Suppressor macrophage treated with lipopolysaccharide for 4 hours (primary cell): ENCODE results near the gene ITPRIPL2.

Source experiments
- DNase-seq: peaks from one replicate; pipeline ENCODE4 v3.0.0-alpha.2; 2020

The ITPRIPL2 gene

DNA sequence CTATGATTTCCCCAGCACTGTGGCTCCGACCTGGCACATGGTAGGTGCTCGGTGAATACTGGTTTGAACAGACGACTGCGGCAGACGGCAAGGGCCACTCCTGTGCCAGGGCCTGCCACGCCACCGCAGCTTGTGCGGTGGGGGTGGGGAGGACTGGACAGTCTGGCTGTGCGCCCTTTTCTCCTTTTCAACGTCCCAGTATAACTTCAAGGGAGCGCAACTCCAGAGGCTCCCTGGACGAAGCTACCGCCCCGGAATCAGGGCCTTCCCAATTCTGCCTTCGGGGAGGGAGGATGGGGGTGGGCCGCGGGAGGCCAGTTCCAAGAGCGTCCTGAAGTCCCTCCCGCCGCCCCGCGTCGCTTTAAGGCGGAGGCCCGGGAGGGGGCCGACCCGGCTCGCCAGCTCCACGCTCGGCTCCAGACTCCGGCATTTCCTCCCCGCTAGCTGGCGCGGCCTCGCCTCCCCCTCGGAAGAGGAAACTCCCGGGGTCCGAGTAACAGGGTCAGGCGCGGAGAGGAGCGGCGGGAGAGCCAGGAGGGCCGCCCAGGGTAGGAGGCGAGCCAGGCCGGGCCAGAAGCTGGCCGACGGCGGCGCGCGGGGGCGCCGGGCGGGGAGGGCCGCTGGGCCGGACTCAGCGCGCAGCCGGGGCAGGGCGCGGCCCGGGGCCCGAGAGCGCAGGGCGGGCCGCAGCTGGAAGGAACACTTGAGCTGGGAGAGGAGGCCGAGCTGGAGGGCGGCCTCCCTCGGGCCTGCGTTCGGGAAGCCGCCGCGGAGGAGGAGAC, at the start of gene ITPRIPL2:
ITPRIPL2 (plus strand) TSS at position 388 of the 782 bp plus-strand sequence. CDS start 498 bp downstream, outside the sequence.
- peak; percentile 93 for DNase-seq

DNA sequence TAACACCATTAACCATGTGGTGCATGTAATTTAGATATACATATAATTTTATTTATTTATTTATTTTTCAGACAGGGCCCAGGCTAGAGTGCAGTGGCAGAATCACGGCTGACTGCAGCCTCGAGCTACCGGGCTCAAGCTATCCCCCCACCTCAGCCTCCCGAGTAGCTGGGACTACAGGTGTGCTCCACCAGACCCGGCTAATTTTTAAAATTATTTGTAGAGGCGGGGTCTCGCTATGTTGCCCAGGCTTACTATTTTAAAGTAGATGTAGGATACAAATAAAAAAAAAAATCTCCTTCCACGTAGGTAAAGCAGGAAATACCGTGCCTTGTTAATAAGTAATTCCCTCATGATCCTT, 46.8 kb upstream of the ITPRIPL2 start:
- DNase-seq = no peak

DNA sequence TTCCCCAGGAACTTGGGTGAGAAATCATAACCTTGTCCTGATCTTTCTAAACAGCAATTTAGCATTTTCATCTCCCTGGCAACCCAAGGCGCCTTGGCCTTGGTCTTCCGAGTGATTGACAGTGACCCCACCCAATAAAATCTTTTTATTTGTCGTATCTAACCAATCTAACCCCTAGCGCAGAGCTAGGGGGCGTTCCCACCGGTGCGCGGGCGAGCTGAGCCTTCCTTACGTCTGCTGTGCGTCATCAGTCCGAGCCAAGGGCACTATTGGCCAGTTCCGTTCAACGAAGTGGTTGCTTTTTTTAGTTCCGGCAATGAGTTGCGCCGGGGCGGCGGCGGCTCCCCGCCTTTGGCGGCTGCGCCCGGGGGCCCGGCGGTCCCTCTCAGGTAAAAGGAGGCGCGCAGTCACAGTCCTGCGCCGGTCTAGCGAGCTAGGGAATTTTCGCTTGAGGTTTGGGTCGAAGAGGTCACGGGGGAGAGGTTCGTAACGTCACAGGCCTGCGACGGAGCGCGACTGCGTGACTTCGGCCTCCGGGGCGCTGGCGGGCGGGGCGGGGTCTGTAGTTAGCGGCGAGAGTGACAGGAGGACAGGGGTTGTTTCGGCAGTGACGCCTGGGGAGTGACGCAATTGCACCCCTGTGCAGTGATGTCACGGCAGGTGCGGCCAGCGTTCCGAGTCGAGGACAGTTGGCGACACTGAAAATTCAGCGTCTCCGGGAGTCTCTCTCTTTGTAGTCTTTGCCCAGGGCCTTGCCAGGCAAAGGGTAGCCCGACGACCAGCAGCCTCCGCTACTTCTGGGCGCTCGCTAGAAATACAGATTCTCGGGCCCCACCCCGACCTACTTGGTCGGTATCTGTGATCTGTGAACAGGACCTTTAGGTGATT, 46.2 kb upstream of the ITPRIPL2 start, which contains the start of gene COQ7:
COQ7 (plus strand) TSS at position 266 of the 888 bp plus-strand sequence; CDS start at position 317, 51 bp downstream.
- DNase-seq = peak; percentile 100

- DNase-seq = no peak
These were observed 45.4 kb upstream of the ITPRIPL2 start for GRCh38 chr16:19068237-19068815.

- DNase-seq = peak; percentile 59
These were observed 41.7 kb upstream of the ITPRIPL2 start for GRCh38 chr16:19071811-19072777.

- DNase-seq = peak; percentile 30
These were observed 40.4 kb upstream of the ITPRIPL2 start for GRCh38 chr16:19073344-19073743.

- DNase-seq = no peak
These were observed 39.9 kb upstream of the ITPRIPL2 start for GRCh38 chr16:19073863-19074262.

DNA sequence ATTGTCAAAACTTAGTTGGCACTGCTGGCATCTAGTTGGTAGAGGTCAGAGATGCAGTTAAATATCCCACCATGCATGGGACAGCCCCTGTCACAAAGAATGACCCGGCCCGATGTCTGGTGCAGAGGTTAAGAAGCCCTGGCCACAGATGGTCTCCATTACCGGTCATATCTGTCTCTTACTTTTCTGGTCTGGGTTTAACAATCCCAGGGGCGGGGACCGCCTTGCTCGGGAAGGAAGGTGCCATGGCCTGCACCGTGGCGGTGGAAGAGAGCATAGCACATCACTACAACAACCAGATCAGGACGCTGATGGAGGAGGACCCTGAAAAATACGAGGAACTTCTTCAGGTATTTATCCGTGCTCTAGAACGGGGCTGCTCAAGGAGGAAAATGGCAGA, 38.3 kb upstream of the ITPRIPL2 start:
- DNase-seq = no peak

GRCh38 chr16:19077879-19078278, 35.9 kb upstream of the ITPRIPL2 start:
- no peak for DNase-seq

DNA sequence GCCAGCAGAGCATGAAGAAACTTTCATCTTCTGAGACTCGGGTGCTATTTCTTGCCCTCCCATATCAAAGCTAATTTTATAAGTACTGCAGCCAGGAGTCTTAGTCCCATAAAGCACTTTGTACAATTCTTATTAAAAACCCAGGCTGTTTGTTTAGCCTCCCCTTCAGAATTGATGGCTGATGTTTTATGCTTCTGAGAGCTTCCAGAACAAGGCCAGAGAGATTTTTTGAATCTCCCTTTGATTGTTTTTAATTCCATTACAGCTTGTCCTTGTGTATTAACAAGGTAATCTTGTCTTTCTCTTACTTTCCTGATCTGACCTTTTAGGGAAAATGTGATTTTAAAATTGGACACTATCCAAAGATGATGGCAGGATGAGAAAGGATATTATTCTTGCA, 30.1 kb upstream of the ITPRIPL2 start:
- DNase-seq = no peak

DNA sequence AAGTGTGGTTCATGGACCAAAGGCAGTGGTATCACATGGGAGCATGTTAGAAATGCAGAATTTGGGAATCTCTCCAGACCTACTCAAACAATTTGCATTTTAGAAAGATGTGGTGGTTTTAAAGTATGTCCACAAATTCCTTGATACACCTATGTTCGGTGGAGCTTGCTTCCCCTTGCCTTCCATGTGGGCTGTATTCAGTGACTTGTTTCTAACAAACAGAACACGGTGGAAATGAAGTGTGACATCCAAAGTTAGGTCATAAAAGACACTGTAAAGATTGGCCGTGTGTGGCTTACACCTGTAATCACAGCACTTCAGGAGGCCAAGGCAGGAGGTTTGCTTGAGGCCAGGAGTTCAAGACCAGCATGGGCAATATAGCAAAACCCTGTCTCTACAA, 29.6 kb upstream of the ITPRIPL2 start:
- no peak for DNase-seq

DNA sequence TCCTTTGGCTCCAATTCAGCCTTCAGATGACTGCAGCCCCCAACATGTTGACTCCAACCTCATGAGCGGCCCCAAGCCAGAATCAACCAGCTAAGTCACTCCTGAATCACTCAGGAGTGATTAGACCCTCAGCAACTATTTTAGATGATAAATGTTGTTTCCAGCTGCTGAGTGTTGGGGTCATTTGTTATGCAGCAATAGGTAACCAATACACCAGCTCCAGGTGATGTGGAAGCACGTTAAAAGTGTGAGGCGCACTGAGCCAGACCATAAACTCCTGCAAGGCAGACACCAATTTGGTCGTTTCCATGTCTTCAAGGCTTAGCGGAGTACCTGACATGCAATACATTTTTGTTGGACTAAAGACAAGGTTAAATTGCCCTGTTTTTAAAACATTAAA, 28.9 kb upstream of the ITPRIPL2 start:
- DNase-seq = no peak

DNA sequence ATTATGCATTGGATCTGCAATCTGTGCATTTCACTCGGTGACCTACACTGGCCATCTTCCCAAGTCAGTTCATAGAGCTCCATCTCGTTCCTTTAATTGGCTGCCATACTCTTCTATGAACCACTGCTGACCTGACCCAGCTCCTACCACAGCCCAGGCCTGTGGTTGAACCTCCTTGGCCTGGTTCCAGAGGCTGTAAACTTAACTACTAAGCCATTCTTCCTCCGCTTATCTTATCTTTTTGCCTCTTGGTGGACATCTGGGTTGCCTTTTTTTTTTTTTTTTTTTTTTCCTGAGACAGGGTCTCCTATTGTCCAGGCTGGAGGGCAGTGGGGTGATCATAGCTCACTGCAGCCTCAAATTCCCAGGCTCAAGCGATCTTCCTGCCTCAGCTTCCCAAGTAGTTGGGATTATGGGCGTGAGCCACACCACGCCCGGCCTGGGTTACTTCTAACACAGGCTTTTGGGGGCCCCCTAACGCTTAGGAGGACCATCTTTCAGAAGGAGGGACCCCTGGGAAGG, 28.0 kb upstream of the ITPRIPL2 start:
- no peak for DNase-seq

DNA sequence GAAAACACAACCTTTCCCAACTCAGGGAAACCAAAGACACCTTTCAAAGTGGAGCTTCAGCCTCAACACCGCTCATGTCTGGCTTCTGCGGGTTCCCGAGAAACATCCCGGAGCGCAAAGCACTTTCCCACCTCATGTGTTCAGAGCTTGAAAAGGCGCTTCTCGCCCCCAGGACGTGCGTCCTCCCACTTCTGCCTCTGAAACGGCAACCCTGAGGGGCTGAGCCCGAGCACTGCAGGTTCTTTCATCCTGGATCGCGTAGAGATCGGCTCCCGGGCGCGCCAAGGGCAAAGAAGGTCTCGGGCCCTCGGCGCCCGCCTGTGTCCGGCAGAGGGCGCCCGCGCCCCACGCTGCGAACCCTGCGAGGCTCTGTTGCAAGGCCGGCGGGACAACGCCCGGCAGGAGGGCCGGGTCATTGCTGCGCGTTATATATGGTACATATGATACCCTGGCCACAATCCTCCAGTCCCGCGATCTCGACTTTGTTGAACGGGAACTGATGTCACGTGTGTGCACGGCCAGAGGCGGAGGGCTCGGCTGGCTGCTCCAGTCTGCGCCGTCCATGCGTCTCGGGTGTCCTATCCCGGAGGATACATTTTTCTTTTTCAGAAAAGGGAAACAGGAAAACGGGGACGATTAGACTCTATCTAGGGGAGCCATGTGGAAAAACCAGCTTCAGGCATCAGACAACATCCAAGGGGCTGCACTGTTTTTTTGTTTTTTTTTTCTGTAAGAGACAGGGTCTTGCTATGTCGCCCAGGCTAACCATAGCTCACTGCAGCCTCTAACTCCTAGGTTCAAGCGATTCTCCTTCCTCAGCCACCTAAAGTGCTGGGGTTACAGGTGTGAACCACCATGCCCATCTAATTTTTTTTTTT, 27.2 kb upstream of the ITPRIPL2 start:
- peak; percentile 97 for DNase-seq

GRCh38 chr16:19088341-19088916, 25.3 kb upstream of the ITPRIPL2 start:
- no peak for DNase-seq

- no peak for DNase-seq
These were observed 24.3 kb upstream of the ITPRIPL2 start for GRCh38 chr16:19089410-19089955.

GRCh38 chr16:19090916-19091315, 22.8 kb upstream of the ITPRIPL2 start:
- no peak for DNase-seq

- no peak for DNase-seq
These were observed 20.9 kb upstream of the ITPRIPL2 start for GRCh38 chr16:19092653-19093410.
